Activated T-cell treated with anti-CD3 and anti-CD28 coated beads for 48 hours (primary cell): ENCODE measurements around the gene MMP25.
"Not testable (repeated sequence)": the region's sequence is repeated elsewhere in the genome, so short reads cannot be mapped to it uniquely, and the experiment has no call there.

Source experiments
- DNase-seq: peaks from one replicate; pipeline ENCODE4 v3.0.0-alpha.2; 2020; ENCODE audit warnings: low read depth

Gene MMP25

DNA sequence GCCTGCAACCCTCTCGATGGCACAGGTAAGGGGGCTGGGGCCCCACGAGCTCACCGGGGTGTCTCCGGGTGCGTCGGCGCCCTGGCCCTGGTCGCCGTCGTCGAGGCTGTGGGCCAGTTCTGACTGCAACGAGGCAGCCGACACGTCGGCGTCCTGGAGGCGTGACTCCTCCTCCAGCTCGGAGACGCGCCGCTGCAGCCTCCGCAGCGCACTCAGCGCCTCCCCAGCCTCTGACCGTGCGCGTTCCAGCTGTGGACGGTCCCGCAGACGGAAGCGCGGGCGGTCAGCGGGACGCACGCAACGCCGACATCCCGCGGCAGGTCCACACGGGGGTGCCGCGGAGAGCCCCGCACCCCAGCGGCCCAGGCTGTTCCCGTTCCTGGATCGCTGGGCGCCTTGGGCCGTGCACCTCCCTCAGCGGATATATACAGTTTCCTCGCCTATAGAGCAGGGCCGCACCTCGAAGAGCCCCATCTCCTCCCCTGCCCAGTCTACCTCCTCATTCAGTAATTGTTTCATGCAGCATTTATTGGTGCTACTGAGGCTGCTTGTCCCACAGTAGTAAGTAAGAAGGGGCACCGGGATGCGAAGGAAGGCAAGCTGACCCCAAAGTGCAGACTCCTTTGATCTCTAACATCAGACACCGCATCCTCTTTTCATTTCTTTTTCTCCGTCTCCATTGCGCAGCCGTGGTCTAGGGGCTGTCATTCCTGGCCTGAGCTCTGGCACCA, 16.7 kb upstream of the MMP25 start:
- peak; percentile 53 for DNase-seq

DNA sequence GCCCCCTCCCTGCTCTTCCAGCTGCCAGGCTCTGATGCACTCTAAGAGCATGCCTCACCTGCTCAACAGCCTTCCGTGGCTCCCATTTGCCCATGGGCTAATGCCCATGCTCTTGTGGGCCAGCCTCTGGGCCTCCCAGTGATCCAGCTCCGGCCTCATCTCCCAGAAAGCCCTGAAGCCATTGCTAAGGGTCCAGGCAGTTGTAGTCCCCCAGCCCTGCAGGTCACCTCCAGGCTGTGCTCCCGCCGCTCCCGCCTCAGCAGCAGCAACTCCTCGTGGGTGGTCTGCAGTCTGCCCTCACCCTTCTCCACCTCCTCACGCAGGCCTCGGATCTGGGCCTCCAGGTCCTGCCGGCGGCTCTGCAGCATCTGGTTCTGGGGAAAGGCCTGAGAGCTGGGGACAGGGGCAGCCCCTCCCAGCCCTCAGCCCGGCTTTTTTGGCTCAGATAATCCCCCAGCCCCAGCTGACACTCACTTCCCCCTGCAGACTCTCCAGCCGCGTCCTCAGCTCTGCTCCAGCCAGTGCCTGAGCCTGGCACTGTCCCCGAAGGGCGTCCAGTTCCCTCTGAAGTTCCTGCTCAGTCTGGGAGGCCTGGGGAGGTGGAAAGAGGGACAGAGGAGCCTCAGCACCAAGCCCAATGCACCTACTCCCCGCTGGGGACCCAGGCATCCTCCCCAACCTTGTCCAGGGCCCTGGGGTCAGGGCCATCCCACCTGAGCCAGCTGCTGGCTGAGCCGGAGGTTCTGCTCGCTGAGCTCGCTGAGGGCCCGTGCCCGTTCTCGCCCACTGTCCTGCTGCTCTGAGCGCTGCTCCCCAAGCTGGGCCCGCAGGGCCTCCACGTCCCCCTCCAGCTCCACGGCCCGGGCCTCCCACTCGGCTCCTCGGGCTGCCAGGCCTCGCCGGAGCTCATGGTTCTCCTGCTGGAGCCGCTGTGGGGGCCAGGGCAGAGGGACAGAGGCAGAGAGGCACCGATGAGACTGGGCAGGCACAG, 15.8 kb upstream of the MMP25 start:
- DNase-seq = no peak

DNA sequence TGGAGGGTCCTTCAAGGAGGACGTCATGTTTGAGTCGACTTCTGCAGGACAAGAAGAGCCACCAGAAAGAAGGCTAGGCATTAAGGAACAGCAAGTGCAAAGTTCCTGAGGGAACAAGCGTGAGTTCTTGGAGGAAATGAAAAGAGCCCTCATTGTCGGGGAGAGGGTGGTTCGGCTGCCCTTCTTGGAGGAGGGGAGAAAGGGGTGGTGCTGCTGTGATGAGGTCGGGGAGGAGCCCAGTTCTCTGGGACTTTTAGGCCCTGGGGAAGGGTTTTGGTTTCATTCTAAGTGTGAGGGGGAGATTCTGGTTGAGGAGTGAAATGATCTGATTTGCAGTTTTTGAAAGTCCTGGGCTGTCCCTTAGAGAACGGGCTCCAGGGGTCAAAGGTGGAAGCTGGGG, 13.7 kb upstream of the MMP25 start:
- no peak for DNase-seq

DNA sequence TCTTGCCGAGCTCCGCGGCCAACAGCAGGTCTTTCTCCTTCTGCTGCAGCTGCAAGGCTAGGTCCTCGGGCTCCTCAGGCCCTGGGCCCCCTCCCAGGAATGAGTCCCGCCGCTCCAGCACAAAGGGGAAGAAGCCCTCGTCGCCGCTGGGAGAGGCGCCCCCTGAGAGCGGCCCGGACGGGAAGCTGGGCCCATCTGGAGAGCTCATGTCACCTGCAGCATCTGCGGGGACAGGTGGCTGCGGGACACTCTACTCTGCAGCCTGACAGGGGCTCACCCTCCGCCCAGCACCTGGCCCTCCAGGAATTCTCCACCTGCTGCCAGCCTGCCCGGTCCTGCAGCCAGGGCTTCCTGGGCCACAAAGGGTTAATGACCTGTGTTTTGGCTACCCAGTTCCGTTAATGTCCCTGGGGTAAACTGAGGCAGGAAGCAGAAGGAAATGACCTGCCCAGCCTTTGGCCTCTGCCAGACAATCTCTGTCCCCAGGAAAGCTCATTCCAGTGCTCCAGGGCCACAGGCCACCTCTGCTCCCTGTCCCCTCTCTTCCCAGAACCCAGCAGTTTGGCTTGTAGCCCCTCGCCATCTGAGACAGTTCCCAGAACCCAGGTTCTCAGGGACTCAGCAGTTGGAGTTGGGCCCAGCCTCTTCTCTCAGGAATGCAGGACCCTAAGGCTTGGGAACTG, 10.9 kb upstream of the MMP25 start:
- no peak for DNase-seq

DNA sequence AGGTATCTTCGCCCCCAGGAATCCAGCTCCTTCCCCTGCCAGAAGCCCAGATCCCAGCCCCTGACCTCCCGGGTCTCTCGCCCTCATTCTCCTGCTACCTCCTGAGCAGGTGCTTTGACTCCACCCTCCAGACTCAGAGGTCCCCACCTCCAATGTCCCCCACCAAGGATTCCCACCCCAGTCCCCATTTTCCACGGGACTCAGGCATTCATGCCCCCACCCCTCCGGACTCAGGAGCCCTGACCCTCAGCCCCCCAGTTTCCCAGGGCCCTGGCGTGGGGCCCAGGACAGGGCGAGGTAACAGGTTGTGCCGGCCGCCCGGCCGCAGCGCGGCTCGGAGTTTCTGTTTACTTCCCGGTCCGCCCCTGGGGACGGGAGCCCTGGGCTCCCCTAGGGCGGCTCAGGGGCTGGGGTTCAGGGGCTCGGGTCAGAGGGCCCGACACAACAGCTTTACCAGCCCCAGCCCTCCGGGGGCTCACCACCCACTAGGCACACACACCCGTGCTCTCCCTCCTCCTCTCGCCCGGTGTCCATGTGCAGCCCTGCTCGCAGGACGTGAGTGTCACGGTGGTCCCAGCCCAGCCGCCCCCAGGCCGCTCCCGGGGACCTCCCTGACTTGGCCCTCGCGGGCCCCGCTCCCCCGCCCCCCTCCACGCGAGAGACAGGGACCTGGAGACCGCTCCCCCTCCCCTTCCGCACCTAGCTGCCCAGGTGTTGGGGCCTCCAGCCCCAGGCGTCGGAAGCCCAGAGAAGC, 10.2 kb upstream of the MMP25 start:
- no peak for DNase-seq

DNA sequence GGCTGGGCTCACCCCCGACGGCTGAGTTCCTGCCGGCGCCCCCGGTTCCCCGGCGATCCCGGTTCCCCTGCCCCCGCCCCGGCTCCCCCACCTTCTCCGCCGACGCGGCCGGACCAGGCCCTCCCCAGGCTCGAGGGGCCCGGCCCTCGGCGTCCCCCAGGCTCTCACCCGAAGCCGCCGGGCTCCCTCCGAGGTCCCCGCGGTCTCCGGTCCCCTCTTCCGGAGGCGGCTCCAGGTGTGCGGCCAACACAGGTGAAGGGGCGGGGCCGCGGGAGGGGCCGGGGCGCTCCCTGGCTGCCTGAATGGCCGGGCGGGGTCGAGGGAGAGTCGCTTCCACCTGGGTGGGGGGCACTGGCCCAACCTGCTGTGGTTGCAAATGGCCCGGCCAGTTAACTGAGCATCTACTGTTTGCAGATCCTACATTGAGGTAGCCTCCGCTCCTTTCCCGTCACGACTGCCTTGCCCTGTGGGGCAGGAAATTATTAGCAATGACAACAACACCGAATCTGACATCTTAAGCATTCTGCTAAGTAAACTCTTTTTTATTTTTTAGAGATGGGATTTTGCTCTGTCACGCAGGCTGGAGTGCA, 9.5 kb upstream of the MMP25 start, which contains the start of gene BICDL2:
Gene BICDL2 (minus strand): TSS at position 219 of the 590 bp plus-strand sequence. CDS start 1,448 bp downstream, outside the sequence.
- DNase-seq = no peak

DNA sequence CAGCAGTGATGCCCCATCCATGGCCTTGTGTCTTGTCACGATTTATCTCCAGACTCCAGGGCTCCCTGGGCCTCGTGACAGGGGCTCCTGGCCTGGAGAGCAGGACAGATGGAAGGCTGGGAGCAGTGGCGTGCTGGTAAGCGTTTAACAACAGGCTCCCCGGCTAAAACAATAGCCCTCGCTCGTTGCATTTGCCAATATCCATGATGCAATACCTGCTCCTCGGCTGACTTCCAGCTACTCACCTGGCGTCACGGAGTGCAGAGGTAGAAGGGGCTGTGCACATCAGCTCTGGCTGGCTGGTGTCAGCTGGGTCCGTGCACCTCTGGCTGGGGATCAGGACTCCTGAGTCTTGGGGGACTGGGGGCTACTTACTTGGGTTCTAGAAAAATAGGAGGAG, 8.1 kb upstream of the MMP25 start:
- no peak for DNase-seq

DNA sequence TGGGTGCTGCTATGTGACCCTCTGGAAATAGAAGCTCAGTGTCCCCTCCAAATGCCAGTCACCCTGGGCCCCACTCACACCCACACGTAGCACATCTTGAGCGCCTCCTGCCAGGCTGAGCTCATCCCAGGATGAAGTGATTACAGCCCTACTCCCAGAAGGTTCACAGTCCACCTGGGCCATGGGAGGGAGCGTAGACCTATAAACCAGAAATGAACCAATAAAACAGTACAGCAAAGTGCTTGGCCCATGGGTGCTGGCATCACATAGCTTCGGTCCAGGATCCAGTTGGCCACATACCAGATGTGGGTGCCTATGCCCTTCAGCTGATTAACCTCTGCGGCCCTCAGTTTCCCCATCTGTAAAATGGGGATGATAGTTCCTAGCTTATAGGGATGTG, 7.5 kb upstream of the MMP25 start:
- no peak for DNase-seq

DNA sequence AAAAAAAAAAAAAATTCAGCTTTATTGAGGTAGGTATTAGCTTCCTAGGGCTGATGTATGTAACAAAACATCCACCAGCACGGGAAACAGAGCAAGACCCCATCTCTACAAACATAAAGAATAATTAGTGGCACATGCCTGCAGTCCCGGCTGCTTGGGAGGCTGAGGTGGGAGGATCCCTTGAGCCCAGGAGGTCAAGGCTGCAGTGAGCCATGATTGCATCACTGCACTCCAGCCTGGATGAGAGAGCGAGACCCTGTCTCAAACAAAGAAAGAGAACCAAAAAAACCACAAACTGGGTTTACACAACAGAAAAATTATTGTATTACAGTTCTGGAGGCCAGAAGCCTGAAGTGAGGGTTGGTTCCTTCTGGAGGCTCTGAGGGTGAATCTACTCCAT, 4.0 kb upstream of the MMP25 start:
- no peak for DNase-seq

DNA sequence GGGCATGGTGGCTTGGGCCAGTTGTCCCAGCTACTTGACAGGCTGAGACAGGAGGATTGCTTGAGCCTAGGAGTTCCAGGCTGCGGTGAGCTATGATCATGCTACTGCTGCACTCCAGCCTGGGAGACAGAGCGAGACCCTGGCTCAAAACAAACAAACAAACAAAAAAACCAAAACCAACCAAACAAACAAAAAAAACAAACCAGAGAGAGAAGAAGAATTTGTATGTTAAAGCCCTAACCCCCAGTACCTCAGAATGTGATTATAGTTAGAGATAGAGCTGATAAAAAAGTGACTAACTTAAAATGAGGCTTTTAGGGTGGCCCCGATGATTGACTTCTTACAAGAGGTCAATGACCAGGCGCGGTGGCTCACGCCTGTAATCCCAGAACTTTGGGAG, 1.7 kb upstream of the MMP25 start:
- DNase-seq = no peak

DNA sequence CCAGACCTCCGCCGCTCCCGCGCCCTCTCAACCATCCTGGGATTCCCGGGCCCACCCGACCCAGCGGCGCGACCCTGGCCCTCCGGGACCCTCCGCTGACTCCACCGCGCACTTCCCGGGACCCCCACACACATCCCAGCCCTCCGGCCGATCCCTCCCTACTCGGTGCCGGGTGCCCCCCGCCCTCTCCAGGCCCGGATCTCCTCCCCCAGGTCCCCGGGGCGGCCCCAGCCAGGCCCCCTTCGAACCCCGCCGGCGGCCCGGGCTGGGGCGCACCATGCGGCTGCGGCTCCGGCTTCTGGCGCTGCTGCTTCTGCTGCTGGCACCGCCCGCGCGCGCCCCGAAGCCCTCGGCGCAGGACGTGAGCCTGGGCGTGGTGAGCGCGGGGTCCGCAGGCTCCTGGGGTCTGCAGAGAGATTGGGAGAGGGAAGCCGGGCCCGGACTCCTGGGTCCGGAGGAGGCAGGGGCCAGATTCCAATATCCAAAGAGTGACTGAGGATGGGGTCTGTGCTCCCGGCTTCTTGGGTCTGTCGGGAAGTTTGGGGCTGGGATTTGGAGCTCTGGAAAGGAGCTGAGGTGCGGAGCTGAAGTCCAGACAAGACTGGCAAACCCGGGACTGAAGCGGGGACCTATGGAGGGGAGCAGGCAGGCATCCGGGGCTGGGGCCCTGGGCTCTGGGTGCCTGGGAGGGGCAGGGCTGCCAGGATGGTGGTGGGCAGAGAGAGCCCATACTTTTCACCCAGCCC, 453 bp downstream of the MMP25 start:
- DNase-seq = no peak

DNA sequence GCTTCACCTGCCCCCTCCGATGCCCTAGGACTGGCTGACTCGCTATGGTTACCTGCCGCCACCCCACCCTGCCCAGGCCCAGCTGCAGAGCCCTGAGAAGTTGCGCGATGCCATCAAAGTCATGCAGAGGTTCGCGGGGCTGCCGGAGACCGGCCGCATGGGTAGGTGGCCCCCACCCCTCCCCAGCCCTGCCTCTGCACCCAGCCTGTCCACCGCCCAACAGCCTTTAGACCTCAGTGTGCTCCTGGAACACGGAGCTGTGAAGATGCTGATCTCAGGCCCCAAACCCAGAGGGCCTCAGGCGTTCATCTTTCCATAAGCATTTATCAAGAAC, 993 bp downstream of the MMP25 start:
- DNase-seq = no peak

DNA sequence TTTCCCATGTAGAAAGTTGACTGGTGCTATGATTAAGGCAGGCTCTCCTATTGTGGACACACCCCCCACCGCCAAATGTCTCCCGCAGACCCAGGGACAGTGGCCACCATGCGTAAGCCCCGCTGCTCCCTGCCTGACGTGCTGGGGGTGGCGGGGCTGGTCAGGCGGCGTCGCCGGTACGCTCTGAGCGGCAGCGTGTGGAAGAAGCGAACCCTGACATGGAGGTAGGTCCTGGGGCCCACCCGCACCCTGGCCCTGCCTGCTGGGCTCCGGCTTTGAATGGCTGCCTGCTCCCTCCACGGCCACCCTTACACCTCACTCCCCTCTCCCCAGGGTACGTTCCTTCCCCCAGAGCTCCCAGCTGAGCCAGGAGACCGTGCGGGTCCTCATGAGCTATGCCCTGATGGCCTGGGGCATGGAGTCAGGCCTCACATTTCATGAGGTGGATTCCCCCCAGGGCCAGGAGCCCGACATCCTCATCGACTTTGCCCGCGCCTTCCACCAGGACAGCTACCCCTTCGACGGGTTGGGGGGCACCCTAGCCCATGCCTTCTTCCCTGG, 3.6 kb downstream of the MMP25 start:
- DNase-seq = no peak

DNA sequence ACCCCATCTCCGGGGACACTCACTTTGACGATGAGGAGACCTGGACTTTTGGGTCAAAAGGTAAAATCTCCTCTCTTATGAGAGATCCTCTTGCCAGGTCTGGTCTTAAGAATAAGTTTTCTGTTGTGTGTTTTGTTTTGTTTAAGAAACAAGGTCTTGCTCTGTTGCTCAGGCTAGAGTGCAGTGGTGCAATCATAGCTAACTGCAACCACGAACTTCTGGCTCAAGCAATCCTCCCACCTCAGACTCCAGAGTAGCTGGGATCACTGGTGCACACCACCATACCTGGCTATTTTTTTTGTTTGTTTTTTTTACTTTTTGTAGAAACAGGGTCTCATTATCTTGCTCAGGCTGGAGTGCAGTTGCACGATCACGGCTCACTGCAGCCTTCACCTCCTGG, 4.1 kb downstream of the MMP25 start:
- no peak for DNase-seq

DNA sequence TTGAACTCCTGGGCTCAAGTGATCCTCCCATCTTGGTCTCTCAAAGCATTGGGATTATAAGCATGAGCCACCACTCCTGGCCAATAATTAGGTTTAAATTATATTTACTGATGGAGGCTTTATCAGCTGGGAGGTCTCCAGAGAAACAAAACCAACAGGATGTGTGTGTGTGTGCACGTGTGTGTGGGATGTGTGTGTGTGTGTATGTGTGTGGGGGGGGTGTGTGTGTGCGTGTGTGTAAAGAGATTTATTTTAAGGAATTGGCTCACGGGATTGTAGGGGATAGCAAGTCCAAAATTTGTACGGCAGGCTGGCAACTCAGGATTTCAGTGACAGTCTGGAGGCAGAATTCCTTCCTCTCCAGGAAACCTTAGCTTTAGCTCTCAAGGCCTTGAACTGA, 4.6 kb downstream of the MMP25 start:
- DNase-seq = no peak

DNA sequence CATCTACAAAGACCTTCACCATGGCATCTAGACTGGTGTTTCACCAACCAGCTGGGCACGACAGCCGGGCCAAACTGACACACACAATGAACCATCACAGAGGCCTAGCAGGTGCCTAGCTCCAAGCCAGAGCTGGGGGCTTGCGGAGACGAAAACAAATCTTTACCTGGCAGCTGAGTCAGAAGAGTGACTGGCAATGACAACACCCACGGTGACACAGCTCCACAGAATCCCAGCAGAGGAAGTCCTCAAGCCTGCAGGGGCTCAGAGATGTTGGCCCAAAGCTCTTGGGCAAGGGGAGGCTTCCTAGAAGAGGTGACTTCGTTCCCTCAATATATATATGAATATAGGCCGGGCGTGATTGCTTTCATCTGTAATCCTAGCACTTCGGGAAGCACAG, 5.1 kb downstream of the MMP25 start:
- no peak for DNase-seq

DNA sequence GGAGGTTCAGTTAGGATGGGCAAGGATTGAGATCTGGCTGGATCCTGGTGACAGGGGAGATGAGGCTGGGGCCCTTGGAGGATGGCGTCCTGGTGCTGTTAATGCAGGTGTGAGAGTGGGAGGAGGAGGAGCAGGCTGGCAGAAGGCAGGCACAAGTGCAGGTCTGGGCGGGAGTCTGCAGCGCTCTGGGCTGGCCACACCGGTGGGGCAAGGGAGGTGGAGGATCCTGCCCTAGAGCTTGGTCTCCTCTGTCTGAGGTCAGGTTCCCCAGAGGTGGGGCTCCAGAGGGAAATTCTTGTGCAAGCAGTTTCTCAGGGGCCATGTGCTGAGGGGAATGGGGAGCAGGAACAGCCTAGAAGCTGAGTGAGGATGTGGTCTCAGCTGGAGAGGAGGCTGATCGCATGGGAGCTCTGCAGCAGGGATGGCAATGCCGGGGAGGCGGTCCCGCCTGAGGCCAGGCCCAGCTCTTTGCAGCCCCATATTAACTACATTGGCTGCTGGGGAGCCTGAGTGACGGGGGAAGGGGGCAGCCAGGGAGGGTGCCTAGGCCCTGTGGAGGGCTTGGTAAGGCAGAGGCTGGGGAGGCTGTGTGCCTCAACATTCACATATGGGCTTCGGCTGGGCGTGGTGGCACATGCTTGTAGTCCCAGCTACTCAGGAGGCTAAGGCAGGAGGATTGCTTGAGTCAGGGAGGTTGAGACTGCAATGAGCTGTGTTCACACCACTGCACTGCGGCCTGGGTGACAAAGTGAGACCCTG, 6.4 kb downstream of the MMP25 start:
- not testable (repeated sequence) for DNase-seq

DNA sequence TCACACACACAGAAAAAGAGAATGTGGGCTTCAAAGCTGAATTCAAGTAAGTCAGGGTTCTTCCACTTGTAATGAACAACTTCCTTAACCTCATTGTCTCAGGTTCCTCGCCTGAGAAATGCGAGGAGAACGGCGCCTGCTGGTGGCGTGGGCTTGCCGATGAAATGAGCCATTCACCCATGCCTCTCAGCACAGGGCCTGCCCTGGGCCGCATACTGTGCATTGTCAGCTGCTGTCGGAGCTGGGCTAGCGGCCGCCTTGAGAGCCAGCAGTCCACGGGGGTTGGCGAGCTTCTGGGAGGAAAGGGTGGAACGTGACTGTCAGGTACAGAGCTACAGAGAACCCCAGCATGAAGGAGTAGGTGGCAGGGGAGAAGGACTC, 7.0 kb downstream of the MMP25 start:
- not testable (repeated sequence) for DNase-seq

DNA sequence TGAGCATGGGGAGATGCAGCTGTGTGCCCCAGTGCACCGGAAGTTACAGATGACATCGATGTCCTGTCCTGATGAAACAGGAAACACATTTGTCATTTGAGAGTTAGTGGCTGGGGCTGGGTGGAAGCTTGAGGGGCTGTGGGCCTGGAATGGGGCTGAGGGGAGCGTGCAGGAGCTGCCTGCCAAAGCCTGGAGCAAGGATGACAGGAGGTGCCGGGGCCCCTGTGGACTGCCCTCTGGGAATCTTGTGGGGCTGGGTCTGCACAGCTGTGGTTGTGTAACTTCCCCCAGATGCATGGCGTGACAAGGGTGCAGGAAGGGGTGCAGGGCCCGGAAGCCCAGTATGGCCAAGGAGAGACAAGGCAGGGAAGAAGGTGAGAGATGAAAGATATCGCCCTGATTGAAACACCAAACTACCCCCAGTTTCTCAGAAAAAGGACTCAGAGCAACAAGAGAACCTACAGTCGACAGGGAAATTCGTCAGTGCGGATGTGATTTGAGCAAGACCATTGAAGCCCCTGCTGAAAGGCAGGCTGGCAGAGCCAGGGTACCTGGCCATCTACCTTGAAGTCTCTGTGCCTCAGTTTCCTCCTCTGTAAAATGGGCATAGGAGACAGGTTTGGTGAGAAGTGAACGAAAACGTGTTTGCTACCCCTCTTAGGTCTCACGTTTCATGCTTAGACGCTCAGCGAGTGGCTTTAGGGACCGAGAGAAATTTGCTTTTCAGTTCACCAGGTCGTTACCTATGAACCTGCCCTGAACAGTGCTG, 8.8 kb downstream of the MMP25 start:
- DNase-seq = no peak
